Measurements from ENCODE around the gene EIF5AL1.
"Not testable (repeated sequence)": the region's sequence is repeated elsewhere in the genome, so short reads cannot be mapped to it uniquely, and the experiment has no call there.

The EIF5AL1 gene

DNA sequence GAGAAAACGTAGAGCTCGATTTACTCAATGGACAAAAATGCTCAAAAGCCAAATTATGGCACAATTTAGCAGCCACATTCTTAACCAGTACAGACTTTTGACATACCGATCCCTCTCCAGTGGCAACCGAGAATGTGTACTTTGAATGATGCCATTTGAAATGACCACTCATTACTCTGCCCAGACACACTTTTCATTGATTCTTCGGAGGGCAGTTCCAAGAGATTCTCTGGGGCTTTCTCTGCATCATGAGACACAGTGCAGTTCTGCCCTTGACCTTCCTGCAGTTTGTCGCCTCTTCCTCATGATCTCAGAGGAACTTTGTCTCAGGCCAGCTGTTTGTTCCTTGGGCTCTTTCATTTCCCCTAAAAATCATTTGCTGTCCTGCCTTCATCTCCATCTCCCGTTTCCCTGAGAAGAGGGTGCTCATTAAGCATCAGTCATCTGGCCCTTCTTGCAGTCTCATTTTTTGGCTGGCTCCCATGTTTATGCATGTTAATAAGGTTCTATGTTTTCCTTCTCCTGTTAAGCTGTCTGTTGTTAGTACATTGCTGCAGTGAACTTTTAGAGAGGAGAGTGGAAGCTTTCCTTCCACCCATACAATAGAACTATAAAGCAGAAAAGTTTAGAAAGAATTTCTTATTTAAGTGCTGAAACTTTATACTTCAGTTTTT, 4.3 kb downstream of the EIF5AL1 start:
- not testable (repeated sequence) for DNase-seq

DNA sequence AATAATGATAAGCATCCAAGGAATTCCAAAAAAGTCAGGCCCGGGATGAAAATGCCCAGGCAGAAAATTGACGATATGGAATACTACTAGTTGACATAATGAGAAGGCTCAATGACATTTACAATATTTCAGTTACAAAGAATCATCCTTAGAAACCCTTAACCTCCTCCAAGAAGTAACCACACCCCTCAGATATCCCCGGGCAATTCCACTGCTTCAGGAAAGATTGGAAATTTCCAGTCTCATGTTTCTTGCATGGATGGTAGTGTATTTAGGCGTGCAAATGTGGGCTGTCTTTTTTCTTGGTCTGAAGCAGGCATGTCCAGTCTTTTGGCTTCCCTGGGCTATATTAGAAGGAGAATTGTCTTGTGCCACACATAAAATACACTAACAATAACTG, 5.2 kb downstream of the EIF5AL1 start:
- DNase-seq: not testable (repeated sequence)

DNA sequence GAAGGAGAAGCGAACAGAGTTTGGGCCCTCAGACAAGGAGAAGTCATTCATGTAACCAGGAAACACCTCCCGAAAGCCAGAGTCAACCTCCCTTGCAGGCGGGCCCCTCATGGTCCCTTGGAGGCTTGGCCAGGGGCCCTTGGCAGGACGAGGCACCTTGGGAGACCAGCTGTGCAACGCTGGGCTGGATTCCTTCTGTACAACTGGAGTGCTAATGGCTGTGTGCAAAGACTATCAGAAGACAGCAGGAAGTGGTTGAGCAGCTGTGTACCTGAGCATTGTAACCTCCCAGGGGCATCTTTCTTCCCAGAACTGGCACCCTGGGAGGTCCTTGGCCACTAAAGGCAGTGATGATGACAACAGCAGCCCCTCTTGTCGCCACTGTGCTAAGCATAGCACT, 9.4 kb downstream of the EIF5AL1 start:
- DNase-seq: not testable (repeated sequence)

- not testable (repeated sequence) for DNase-seq
Observed at GRCh38 chr10:79522464-79522863, 10.1 kb downstream of the EIF5AL1 start.

- DNase-seq: not testable (repeated sequence)
Observed at GRCh38 chr10:79523157-79523853, 11.0 kb downstream of the EIF5AL1 start.

DNA sequence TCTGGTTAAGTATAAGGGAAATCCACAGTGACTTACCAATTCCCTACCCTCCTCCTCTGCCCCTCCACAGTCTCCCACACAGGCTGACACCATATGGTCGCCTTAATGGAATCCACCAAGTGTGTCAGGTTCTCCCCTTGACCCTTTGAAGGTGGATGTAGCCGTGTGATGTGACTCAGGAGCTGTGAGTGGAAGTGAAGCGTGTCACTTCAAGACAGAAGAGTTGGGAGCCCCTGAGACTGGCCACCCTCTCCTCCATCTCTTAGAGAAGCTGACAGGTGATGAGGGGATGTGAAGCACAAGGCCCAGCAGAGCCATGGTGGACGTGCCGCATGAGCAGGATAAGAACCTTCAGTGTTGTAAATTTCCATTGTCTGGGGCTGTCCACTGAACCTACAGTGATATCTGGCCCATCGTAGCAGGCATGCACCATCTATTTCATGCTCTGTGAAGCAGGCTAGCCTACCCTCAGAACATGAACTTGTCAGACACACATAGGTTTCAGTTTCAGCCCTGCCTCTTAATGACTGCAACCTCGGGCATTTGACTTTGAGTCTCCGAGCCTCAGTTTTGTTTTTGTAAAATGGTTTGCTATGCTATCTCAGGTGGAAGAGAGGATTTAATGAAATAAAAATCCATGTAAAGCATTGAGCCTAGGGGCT, 12.8 kb downstream of the EIF5AL1 start:
- DNase-seq: not testable (repeated sequence)

DNA sequence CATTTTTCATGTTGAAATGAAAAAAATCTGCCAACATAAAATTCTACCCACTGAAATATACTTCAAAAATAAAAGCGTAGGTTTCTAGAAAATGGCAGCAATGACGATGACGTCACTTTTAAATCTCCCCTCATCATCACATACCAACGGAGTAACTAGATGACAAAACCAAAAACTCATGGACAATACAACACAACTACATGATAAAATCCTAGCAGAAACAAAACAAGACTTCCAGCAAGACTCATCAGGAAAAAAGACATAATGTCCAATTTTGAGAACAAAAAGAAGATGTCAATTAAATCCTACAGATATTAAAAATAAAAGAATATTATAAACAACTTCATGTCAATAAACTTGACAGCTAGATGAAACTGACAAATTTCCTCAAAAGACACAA, 15.9 kb downstream of the EIF5AL1 start:
- DNase-seq: not testable (repeated sequence)

GRCh38 chr10:79533142-79533902, 21.0 kb downstream of the EIF5AL1 start:
- not testable (repeated sequence) for DNase-seq

DNA sequence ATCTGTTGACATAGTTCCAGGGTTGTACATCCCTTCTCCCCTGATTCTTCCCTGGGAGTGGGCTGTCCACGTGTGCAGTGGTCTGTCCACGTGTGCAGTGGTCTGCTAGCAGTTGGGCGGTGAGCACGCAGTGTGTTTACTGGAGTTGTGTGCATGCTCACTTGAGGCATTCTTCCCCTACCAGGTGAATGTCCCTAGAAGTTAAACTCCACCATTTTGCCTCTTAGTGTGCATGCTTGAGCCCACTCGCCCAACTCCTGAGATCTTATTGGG, 21.5 kb downstream of the EIF5AL1 start:
- not testable (repeated sequence) for DNase-seq

GRCh38 chr10:79538311-79538710, 26.0 kb downstream of the EIF5AL1 start:
- DNase-seq: not testable (repeated sequence)

DNA sequence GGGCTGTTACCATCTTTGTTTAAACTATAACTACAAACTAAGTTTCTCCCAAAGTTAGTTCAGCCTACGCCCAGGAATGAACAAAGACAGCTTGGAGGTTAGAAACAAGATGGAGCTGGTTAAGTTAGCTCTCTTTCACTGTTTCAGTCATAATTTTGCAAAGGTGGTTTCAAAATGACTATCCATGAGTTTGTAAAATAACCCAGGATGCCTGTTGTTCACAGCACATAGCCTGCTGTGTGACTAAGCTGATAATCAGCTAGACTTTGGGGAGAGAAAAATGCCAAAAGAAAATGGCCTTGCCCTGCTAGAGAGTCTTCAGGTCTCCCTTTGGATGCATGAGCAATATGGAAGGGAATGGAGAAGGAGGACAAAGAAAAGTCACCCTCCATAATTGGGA, 28.6 kb downstream of the EIF5AL1 start:
- not testable (repeated sequence) for DNase-seq

- DNase-seq: no peak
Observed at GRCh38 chr10:79542626-79543025, 30.3 kb downstream of the EIF5AL1 start.

DNA sequence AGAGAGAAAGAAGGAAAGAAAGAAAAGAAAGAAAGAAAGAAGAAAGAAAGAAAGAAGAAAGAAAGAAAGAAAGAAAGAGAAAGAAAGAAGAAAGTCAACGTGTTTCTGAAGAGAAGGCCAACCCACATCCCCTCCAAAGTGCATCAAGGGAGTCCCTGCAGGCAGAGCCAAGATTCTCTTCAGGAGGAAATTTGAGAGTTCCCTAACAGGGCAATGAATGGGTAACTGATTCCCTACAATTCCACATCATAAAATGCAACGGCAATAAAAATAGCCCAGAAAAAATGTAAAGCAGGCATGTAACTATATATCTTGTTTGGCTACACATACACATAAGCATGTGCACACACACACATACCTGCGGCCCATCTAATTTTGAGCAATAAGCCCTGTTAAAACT, 32.1 kb downstream of the EIF5AL1 start:
- not testable (repeated sequence) for DNase-seq

GRCh38 chr10:79544926-79545659, 32.8 kb downstream of the EIF5AL1 start:
- not testable (repeated sequence) for DNase-seq

GRCh38 chr10:79547128-79547527, 34.8 kb downstream of the EIF5AL1 start:
- not testable (repeated sequence) for DNase-seq

DNA sequence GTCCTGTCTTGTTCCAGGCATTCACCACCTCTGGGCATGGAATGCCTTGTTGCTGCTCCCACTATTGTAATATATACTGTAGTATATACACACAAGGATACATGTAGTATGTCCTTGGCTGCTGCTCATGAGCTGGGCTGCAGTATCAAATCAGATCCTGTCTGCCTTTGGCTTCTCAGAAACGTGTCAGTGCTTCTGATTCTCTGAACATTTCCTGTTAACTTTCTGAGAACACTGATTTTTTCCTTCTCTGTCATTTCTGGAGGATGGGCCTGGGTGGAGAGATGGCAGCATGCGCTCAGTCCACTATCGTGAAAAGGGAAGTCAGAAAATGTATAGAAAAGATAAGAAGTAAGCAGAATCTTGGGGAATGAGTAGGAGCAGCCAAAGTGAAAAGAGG, 35.6 kb downstream of the EIF5AL1 start:
- no peak for DNase-seq

DNA sequence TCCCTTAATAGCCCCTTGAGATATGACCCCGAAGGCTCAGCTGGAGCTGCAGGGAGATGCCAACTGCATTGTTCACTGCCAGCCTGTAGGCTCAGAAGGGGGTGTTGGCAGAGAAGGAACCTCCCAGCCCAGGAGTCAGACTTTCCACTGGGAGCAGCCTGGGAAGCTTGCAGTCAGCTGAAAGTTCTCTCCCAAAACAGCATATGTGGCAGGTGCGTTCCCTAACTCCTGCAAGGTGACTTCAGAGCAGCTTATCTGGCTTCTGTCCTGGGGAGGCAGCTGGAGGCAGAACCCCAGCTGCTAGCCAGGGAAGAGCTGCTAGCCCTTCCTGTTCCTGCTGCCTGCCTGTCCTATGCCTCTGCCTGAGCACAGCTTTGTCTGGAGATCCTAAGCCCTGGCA, 39.8 kb downstream of the EIF5AL1 start:
- DNase-seq: no peak

- no peak for DNase-seq
Observed at GRCh38 chr10:79555354-79556309, 43.3 kb downstream of the EIF5AL1 start.

DNA sequence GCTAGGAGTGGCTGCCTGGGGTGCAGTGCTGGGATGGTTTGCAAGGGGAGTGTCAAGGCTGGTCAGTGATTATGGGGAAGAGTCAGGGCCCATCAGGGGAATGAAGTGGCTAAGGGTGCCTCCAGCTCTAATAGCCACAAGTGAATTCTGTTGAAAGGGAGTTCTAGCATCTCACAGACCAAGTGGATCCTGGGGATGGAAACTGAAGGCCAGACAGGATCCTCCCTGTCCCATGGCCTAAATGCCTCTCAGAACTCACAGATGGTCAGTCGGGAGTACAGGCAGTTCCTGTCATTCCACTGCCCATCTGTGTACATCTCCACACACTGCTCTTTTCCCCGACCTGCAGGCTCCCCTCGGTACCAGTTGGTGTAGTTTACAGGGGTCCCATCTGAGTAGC, 44.6 kb downstream of the EIF5AL1 start:
- DNase-seq: not testable (repeated sequence)

DNA sequence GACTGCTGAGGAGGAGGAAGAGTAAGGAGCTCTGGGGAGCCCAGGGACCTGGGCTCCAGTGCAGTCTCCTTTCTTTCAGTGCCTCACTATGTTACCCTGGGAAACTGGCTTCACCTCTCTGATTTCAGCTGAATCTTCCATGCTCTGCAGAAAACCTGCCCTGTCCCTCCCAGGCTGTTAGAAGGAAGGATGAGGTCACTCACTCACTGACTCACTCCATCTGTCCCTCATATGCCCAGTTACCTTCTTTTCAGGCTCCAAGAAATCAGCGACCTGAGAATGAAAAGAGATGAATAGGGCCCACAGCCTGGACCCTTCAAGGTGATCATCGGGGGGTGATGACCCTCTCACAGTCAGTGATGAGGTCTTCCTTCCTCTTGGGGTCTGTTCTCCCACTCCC, 47.4 kb downstream of the EIF5AL1 start:
- no peak for DNase-seq

- DNase-seq: no peak
Observed at GRCh38 chr10:79560160-79560709, 47.9 kb downstream of the EIF5AL1 start, which contains the start of gene SFTPA2. Gene SFTPA2 (minus strand): TSS chr10:79560407. CDS start chr10:79559483, 924 bp downstream.
